HEK293T (cell line): ENCODE results near the gene ATP6V0E2.
"Not testable (repeated sequence)": the region's sequence is repeated elsewhere in the genome, so short reads cannot be mapped to it uniquely, and the experiment has no call there.

Source experiments
- FOXA1 ChIP-seq: fragments of 450-650 bp; IDR thresholded peaks from 2 replicates; pipeline ENCODE4 v1.6.1; 2016; ENCODE audit warnings: mild to moderate bottlenecking
- ZNF384 ChIP-seq: fragments of 450-650 bp; IDR thresholded peaks from 2 replicates; pipeline ENCODE4 v1.6.1; 2016

- not testable (repeated sequence) for TF ChIP-seq FOXA1, ZNF384
These were observed 43.2 kb upstream of the ATP6V0E2 start for GRCh38 chr7:149830527-149830926.
